WTC11 (cell line): ENCODE data around the gene RLN3.

ENCODE experiments used
- ATF2 ChIP-seq: sonication (generic); formaldehyde crosslinking; IDR thresholded peaks from 2 replicates; pipeline ENCODE4 v1.8.1; 2022; ENCODE audit warnings: low read depth, missing genetic modification reagents, borderline replicate concordance
- ATF3 ChIP-seq: sonication (generic); formaldehyde crosslinking; conservative IDR thresholded peaks from 2 replicates; pipeline ENCODE4 v1.8.1; 2022; ENCODE audit warnings: mild to moderate bottlenecking, missing genetic modification reagents
- CREB1 ChIP-seq: sonication (generic); formaldehyde crosslinking; IDR thresholded peaks from 2 replicates; pipeline ENCODE4 v1.8.0; 2023; ENCODE audit warnings: mild to moderate bottlenecking, missing genetic modification reagents
- E2F4 ChIP-seq: sonication (generic); formaldehyde crosslinking; IDR thresholded peaks from 2 replicates; pipeline ENCODE4 v1.8.1; 2022; ENCODE audit warnings: low read depth, mild to moderate bottlenecking, moderate library complexity, missing genetic modification reagents, borderline replicate concordance
- ERG ChIP-seq: fragments of 250-450 bp; sonication (Bioruptor Pico); IDR thresholded peaks from 2 replicates; pipeline ENCODE4 v1.8.0; 2021; ENCODE audit warnings: mild to moderate bottlenecking
- ESRRA ChIP-seq: sonication (generic); formaldehyde crosslinking; IDR thresholded peaks from 2 replicates; pipeline ENCODE4 v1.8.1; 2022; ENCODE audit warnings: mild to moderate bottlenecking, missing genetic modification reagents, borderline replicate concordance
- JUN ChIP-seq: sonication (generic); formaldehyde crosslinking; IDR thresholded peaks from 2 replicates; pipeline ENCODE4 v1.8.0; 2023; ENCODE audit warnings: mild to moderate bottlenecking, missing genetic modification reagents
- MAX ChIP-seq: sonication (generic); formaldehyde crosslinking; IDR thresholded peaks from 2 replicates; pipeline ENCODE4 v1.8.0; 2022; ENCODE audit warnings: mild to moderate bottlenecking, missing genetic modification reagents
- RELA ChIP-seq: sonication (generic); formaldehyde crosslinking; IDR thresholded peaks from 2 replicates; pipeline ENCODE4 v1.8.1; 2022; ENCODE audit warnings: missing genetic modification reagents, mild to moderate bottlenecking, borderline replicate concordance
- ZBTB21 ChIP-seq: sonication (generic); formaldehyde crosslinking; IDR thresholded peaks from 2 replicates; pipeline ENCODE4 v1.8.1; 2023; ENCODE audit warnings: mild to moderate bottlenecking, missing genetic modification reagents, borderline replicate concordance
- ZNF138 ChIP-seq: sonication (generic); formaldehyde crosslinking; conservative IDR thresholded peaks from 2 replicates; pipeline ENCODE4 v1.8.1; 2022; ENCODE audit warnings: mild to moderate bottlenecking, moderate library complexity, missing genetic modification reagents
- ZNF263 ChIP-seq: sonication (generic); formaldehyde crosslinking; IDR thresholded peaks from 2 replicates; pipeline ENCODE4 v1.8.1; 2022; ENCODE audit warnings: low read depth, mild to moderate bottlenecking, moderate library complexity, missing genetic modification reagents
- ZNF512 ChIP-seq: sonication (generic); formaldehyde crosslinking; IDR thresholded peaks from 2 replicates; pipeline ENCODE4 v1.8.1; 2022; ENCODE audit warnings: missing genetic modification reagents, borderline replicate concordance
- TF ChIP-seq, protein P1 (sequence below): fragments of 200-600 bp; IDR thresholded peaks from 2 replicates; pipeline ENCODE4 v1.8.0; 2022; ENCODE audit warnings: antibody characterized with exemption

- TF ChIP-seq ESRRA (CRISPR knock-in tag) (no peak), ATF2 (CRISPR knock-in tag) (no peak), ZNF512 (no peak), JUN (CRISPR knock-in tag) (no peak), RELA (CRISPR knock-in tag) (no peak), ATF3 (no peak), ZNF138 (no peak), CREB1 (no peak), ZBTB21 (CRISPR knock-in tag) (no peak), MAX (CRISPR knock-in tag) (no peak), ERG (CRISPR knock-in tag) (no peak), ZNF263 (CRISPR knock-in tag) (no peak), E2F4 (no peak)
- TF ChIP-seq, protein P1, sequence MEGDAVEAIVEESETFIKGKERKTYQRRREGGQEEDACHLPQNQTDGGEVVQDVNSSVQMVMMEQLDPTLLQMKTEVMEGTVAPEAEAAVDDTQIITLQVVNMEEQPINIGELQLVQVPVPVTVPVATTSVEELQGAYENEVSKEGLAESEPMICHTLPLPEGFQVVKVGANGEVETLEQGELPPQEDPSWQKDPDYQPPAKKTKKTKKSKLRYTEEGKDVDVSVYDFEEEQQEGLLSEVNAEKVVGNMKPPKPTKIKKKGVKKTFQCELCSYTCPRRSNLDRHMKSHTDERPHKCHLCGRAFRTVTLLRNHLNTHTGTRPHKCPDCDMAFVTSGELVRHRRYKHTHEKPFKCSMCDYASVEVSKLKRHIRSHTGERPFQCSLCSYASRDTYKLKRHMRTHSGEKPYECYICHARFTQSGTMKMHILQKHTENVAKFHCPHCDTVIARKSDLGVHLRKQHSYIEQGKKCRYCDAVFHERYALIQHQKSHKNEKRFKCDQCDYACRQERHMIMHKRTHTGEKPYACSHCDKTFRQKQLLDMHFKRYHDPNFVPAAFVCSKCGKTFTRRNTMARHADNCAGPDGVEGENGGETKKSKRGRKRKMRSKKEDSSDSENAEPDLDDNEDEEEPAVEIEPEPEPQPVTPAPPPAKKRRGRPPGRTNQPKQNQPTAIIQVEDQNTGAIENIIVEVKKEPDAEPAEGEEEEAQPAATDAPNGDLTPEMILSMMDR = no peak
Observed at GRCh38 chr19:14070268-14071050, 42.5 kb downstream of the RLN3 start.
